Measurements from ENCODE around the gene SNED1. TPM values are rescaled to one million over a fixed set of nuclear protein-coding genes. Genes with fewer than 3 reads are reported as not detected.

The SNED1 gene
- total RNA-seq, 1 experiment from 2014 or later, result 3.2 TPM

- peaks cover 36% of the 10 kb centered on the region for H3K36me3 Mint-ChIP-seq
- H3K9me3 Mint-ChIP-seq, result peaks cover 3% of the 10 kb centered on the region; the same call in 1 of the 2 replicates
- H3K27ac Mint-ChIP-seq, result no peak overlapping the region
- H3K4me3 Mint-ChIP-seq, result no peak overlapping the region
- CTCF ChIA-PET, result interaction anchor here (1.0 kb wide), 1 partner anchor 15 kb away, joined by 4 read pairs; the partner anchor contains the start of gene PASK
- no peaks in the 10 kb centered on the region for H3K27me3 Mint-ChIP-seq (ENCODE audit: low read depth)
- H3K4me1 Mint-ChIP-seq, result no peaks in the 10 kb centered on the region
- TF ChIP-seq ZNF396 (CRISPR knock-in tag; IDR thresholded peaks at IDR 0.05; ENCODE audit: borderline replicate concordance) (no peak), FOXK1 (CRISPR knock-in tag; IDR thresholded peaks at IDR 0.05) (no peak), MLX (CRISPR knock-in tag; IDR thresholded peaks at IDR 0.05) (no peak), ZNF317 (CRISPR knock-in tag; IDR thresholded peaks at IDR 0.05; ENCODE audit: borderline replicate concordance, low read depth) (no peak), USF1 (CRISPR knock-in tag; IDR thresholded peaks at IDR 0.05) (no peak), ATF2 (CRISPR knock-in tag; IDR thresholded peaks at IDR 0.05; ENCODE audit: borderline replicate concordance, low read depth) (no peak), NFE2L1 (CRISPR knock-in tag; IDR thresholded peaks at IDR 0.05) (no peak), ZBTB21 (CRISPR knock-in tag; IDR thresholded peaks at IDR 0.05; ENCODE audit: borderline replicate concordance) (no peak), GTF2I (CRISPR knock-in tag; conservative IDR thresholded peaks at IDR 0.05) (no peak), USF2 (CRISPR knock-in tag; IDR thresholded peaks at IDR 0.05) (no peak), MYBL2 (CRISPR knock-in tag; IDR thresholded peaks at IDR 0.05) (no peak), ATF6 (CRISPR knock-in tag; IDR thresholded peaks at IDR 0.05) (no peak), CDX4 (CRISPR knock-in tag; IDR thresholded peaks at IDR 0.05; ENCODE audit: borderline replicate concordance) (no peak), SMAD4 (CRISPR knock-in tag; IDR thresholded peaks at IDR 0.05) (no peak), MXD4 (CRISPR knock-in tag; IDR thresholded peaks at IDR 0.05; ENCODE audit: borderline replicate concordance) (no peak), STAT6 (CRISPR knock-in tag; conservative IDR thresholded peaks at IDR 0.05; ENCODE audit: low read depth) (no peak), IRF2 (CRISPR knock-in tag; IDR thresholded peaks at IDR 0.05; ENCODE audit: borderline replicate concordance, low read depth) (no peak), PRDM15 (CRISPR knock-in tag; IDR thresholded peaks at IDR 0.05) (no peak)
- ATAC-seq (no peak), DNase-seq (ENCODE audit: low spot score) (no peak)
- POLR2A ChIA-PET, result no interaction called here
Measured at GRCh38 chr2:241134711-241135110, 136.3 kb downstream of the SNED1 start.
